Measurements from ENCODE around the gene XRCC4. TPM values are rescaled to one million over a fixed set of nuclear protein-coding genes. Genes with fewer than 3 reads are reported as not detected.

The XRCC4 gene
- total and polyA plus RNA-seq, 2 of the 13 experiments (the other 11 are each of a cell fraction or from before 2014, with no cell fraction given): 2.8 to 12.6 TPM

DNA sequence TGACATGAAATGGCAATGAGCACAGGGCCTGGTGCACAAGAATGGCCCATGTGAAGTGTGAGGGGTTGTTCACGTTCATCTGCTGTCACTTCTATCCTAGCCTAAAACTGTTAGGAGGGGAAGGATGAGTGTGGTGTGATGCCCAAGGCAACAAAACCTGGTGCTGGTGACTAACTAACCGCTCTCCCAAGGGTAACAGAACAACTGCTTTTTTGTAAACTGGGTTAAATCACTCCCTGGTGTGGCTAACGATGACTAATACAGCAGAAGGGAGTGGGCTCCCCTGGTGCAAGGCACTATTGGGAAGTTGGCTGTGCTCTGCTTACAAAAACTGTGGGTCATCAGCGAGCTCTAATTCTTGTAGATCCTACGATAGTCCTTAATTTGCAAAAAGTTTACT lies 291.0 kb downstream of the XRCC4 start (continued):
- TF ChIP-seq ZNF354B (CRISPR knock-in tag; IDR thresholded peaks at IDR 0.05): no peak
- no peak for TF ChIP-seq GATAD2A (CRISPR knock-in tag; IDR thresholded peaks at IDR 0.05)
- TF ChIP-seq ADNP (CRISPR knock-in tag; IDR thresholded peaks at IDR 0.05): no peak
- TF ChIP-seq FLYWCH1 (CRISPR knock-in tag; IDR thresholded peaks at IDR 0.05): no peak
- no peak for TF ChIP-seq MEIS1 (CRISPR knock-in tag; IDR thresholded peaks at IDR 0.05; ENCODE audit: borderline replicate concordance)
- TF ChIP-seq ZNF589 (CRISPR knock-in tag; conservative IDR thresholded peaks at IDR 0.05): no peak
- TF ChIP-seq FOSL2 (CRISPR knock-in tag; IDR thresholded peaks at IDR 0.05): no peak

DNA sequence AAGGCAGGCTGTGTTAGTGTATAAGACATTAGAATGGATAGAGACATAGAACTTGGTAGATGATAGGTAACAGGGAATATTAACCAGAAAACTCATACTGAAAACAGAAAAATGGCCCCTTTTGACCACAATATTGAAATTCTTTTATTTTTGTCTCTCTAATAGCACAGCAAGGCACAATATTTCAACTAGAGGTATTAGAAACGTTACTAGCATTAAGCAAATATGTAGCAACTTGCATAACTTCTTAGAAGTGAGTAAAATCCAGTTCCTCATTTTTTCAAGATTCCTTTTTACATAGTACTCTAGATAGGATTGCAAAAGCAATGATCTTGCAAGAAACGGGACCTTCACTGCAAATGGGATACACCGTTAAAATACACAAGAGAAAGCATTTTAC lies 291.5 kb downstream of the XRCC4 start:
- no peak overlapping the region for H3K4me3 ChIP-seq (replicated peaks in 1 of 3; ENCODE audit: insufficient read depth in 1 of 3, low read depth in 2 of 3, low read length in 3 of 3)
- CTCF ChIA-PET (ENCODE audit: low intra/inter-chr PET ratio, low total read pairs): no interaction called here

DNA sequence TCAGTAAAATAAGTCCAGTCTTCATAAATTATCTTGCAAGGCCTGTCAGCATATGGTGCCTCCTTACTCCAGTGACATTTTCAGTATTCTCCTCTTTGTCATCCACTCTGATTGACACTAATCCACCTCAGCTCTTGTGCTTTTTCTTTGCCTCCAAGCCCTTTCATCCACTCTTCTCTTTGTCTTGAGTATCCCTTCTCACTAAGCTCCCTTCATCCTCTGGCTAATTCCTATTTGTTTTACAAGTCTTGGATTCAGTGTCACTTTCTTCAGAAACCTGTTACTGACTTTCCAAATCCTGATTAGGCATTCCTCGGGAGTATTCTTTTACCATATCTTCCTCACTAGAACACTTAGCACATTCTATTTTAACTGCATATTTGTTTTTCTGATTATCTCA lies 293.6 kb downstream of the XRCC4 start:
- in situ Hi-C loops (cut with HindIII; ENCODE audit: extremely low pct_ligation_motif_present, low pct_unique_long_range_greater_than_20kb): no loop called here
- Histone ChIP-seq H3K9me3 (ENCODE audit: low read length) (no peaks in the 10 kb centered on the region), H3K4me1 (ENCODE audit: insufficient read depth, low read length) (no peaks in the 10 kb centered on the region), H3K79me2 (ENCODE audit: insufficient read depth, low read length) (no peaks in the 10 kb centered on the region), H3K4me3 (replicated peaks in 1 of 3; ENCODE audit: insufficient read depth in 1 of 3, low read depth in 2 of 3, low read length in 3 of 3) (no peak overlapping the region), H3K36me3 (replicated peaks in 1 of 2; ENCODE audit: control insufficient read depth in 1 of 2, insufficient read depth in 2 of 2, low read length in 2 of 2) (no peaks in the 10 kb centered on the region), H3K27me3 (ENCODE audit: control insufficient read depth in 1 of 2, insufficient read depth in 2 of 2, low read length in 2 of 2) (no peaks in the 10 kb centered on the region), H3K9ac (ENCODE audit: insufficient read depth, low read depth, low read length) (no peak overlapping the region), H3K4me2 (ENCODE audit: low read depth, low read length) (no peak overlapping the region), H3K27ac (ENCODE audit: extremely low read length, insufficient read depth, low read length) (no peak overlapping the region), H2AFZ (ENCODE audit: low read length) (no peak overlapping the region), H4K20me1 (ENCODE audit: insufficient read depth, low read length) (no peaks in the 10 kb centered on the region)
- POLR2A ChIA-PET: no interaction called here
- ATAC-seq (no peak), DNase-seq (ENCODE audit: low spot score) (no peak), FAIRE-seq (no peak)
- CTCF ChIA-PET (ENCODE audit: low intra/inter-chr PET ratio, low total read pairs): no interaction called here
- 0% methylated on average over 1 of the region's 1 CpG for WGBS (ENCODE audit: low lambda C conversion rate)
- intact Hi-C loops (cut with micrococcal nuclease; ENCODE audit: unreplicated experiment): no loop called here
- no TSS peak for BruUV-seq (replicated peaks)
- TF ChIP-seq, protein P1, sequence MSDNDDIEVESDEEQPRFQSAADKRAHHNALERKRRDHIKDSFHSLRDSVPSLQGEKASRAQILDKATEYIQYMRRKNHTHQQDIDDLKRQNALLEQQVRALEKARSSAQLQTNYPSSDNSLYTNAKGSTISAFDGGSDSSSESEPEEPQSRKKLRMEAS (IDR thresholded peaks at IDR 0.05): no peak
- no peak for TF ChIP-seq MEF2D (CRISPR knock-in tag; IDR thresholded peaks at IDR 0.05)
- TF ChIP-seq, protein P2, sequence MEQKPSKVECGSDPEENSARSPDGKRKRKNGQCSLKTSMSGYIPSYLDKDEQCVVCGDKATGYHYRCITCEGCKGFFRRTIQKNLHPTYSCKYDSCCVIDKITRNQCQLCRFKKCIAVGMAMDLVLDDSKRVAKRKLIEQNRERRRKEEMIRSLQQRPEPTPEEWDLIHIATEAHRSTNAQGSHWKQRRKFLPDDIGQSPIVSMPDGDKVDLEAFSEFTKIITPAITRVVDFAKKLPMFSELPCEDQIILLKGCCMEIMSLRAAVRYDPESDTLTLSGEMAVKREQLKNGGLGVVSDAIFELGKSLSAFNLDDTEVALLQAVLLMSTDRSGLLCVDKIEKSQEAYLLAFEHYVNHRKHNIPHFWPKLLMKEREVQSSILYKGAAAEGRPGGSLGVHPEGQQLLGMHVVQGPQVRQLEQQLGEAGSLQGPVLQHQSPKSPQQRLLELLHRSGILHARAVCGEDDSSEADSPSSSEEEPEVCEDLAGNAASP (CRISPR knock-in tag; IDR thresholded peaks at IDR 0.05; ENCODE audit: borderline replicate concordance): no peak
- TF ChIP-seq, protein P3, sequence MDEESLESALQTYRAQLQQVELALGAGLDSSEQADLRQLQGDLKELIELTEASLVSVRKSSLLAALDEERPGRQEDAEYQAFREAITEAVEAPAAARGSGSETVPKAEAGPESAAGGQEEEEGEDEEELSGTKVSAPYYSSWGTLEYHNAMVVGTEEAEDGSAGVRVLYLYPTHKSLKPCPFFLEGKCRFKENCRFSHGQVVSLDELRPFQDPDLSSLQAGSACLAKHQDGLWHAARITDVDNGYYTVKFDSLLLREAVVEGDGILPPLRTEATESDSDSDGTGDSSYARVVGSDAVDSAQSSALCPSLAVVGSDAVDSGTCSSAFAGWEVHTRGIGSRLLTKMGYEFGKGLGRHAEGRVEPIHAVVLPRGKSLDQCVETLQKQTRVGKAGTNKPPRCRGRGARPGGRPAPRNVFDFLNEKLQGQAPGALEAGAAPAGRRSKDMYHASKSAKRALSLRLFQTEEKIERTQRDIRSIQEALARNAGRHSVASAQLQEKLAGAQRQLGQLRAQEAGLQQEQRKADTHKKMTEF (CRISPR knock-in tag; IDR thresholded peaks at IDR 0.05): no peak
- no peak for TF ChIP-seq XRCC5 (optimal IDR thresholded peaks at IDR 0.05; ENCODE audit: low read length)

More for the DNA sequence above, 291.5 kb downstream of the XRCC4 start:
- no peaks in the 10 kb centered on the region for H3K79me2 ChIP-seq (ENCODE audit: insufficient read depth, low read length)
- no TSS peak for BruUV-seq (replicated peaks)
- H2AFZ ChIP-seq (ENCODE audit: low read length): no peak overlapping the region
- in situ Hi-C loops (cut with HindIII; ENCODE audit: extremely low pct_ligation_motif_present, low pct_unique_long_range_greater_than_20kb) (no loop called here), intact Hi-C loops (cut with micrococcal nuclease; ENCODE audit: unreplicated experiment) (no loop called here)
- no peak overlapping the region for H3K9ac ChIP-seq (ENCODE audit: insufficient read depth, low read depth, low read length)
- no peak for DNase-seq (ENCODE audit: low spot score)
- H3K27me3 ChIP-seq (ENCODE audit: control insufficient read depth in 1 of 2, insufficient read depth in 2 of 2, low read length in 2 of 2): no peaks in the 10 kb centered on the region
- H3K4me1 ChIP-seq (ENCODE audit: insufficient read depth, low read length): no peaks in the 10 kb centered on the region
- FAIRE-seq: no peak
- no peaks in the 10 kb centered on the region for H3K36me3 ChIP-seq (replicated peaks in 1 of 2; ENCODE audit: control insufficient read depth in 1 of 2, insufficient read depth in 2 of 2, low read length in 2 of 2)
- H3K4me2 ChIP-seq (ENCODE audit: low read depth, low read length): no peak overlapping the region
- H3K9me3 ChIP-seq (ENCODE audit: low read length): no peaks in the 10 kb centered on the region
- 17% methylated on average over 3 of the region's 3 CpGs for WGBS (ENCODE audit: low lambda C conversion rate)
- no peaks in the 10 kb centered on the region for H4K20me1 ChIP-seq (ENCODE audit: insufficient read depth, low read length)
- POLR2A ChIA-PET: no interaction called here
- TF ChIP-seq KAT2B (IDR thresholded peaks at IDR 0.05; ENCODE audit: borderline replicate concordance, low read depth, low read length) (no peak), ZNF354B (CRISPR knock-in tag; IDR thresholded peaks at IDR 0.05) (no peak), POGZ (CRISPR knock-in tag; IDR thresholded peaks at IDR 0.05) (no peak), ZNF674 (CRISPR knock-in tag; IDR thresholded peaks at IDR 0.05; ENCODE audit: low read depth) (no peak), NFYC (CRISPR knock-in tag; IDR thresholded peaks at IDR 0.05) (no peak), ZNF883 (CRISPR knock-in tag; IDR thresholded peaks at IDR 0.05; ENCODE audit: not compliant biosample characterization) (no peak), SCMH1 (CRISPR knock-in tag; IDR thresholded peaks at IDR 0.05; ENCODE audit: borderline replicate concordance) (no peak)
- ATAC-seq: no peak
- H3K27ac ChIP-seq (ENCODE audit: extremely low read length, insufficient read depth, low read length): no peak overlapping the region
